Gastrocnemius medialis (tissue), 4 donors: ENCODE measurements around the gene THOC6. TPM values are rescaled to one million over a fixed set of nuclear protein-coding genes. Genes with fewer than 3 reads are reported as not detected.

Experiments
- ATAC-seq, 2 donors: fragments of 150-250 bp; one replicate each; pipeline ENCODE4 v1.9.1; 2016
- DNase-seq, 2 donors: peaks; one replicate each; pipeline ENCODE4 v3.0.0-alpha.2; 2019
- H3K27ac ChIP-seq, 4 donors: fragments of 200-600 bp; sonication (generic); 1 replicate in 1 of 4; 2 replicates in 3 of 4; pipeline ENCODE4 v1.5.1; 2016 to 2018; ENCODE audit warnings: mild to moderate bottlenecking in 2 of 4, moderate library complexity in 1 of 4
- H3K27me3 ChIP-seq, 3 donors: fragments of 200-600 bp; sonication (generic) in 2 of 3; 1 replicate in 1 of 3; 2 replicates in 2 of 3; pipeline versions ENCODE4 v1.5.1 to v1.6.0; 2016 to 2019; ENCODE audit warnings: mild to moderate bottlenecking in 1 of 3, moderate library complexity in 1 of 3
- H3K36me3 ChIP-seq, 2 donors: fragments of 200-600 bp; sonication (generic) in 1 of 2; one replicate each; pipeline ENCODE4 v1.5.1; 2017 to 2018
- H3K4me1 ChIP-seq, 2 donors: fragments of 200-600 bp; sonication (generic) in 1 of 2; one replicate each; pipeline ENCODE4 v1.5.1; 2016 to 2017; ENCODE audit warnings: mild to moderate bottlenecking in 2 of 2
- H3K4me3 ChIP-seq, 4 donors: fragments of 200-600 bp; sonication (generic) in 3 of 4; 1 replicate in 1 of 4; 2 replicates in 3 of 4; pipeline ENCODE4 v1.5.1; 2016 to 2019; ENCODE audit warnings: mild to moderate bottlenecking in 2 of 4
- H3K9me3 ChIP-seq, 3 donors: fragments of 200-600 bp; sonication (generic) in 2 of 3; 1 replicate in 1 of 3; 2 replicates in 2 of 3; pipeline ENCODE4 v1.5.1; 2016 to 2019
- CTCF ChIP-seq, 5 experiments: fragments of 450-650 bp in 3 of 5; fragments of 200-600 bp in 2 of 5; sonication (generic) in 2 of 5; IDR thresholded peaks in 4 of 5; conservative IDR thresholded peaks in 1 of 5; 1 replicate in 4 of 5; 2 replicates in 1 of 5; pipeline ENCODE4 v1.5.1; 2016 to 2019; ENCODE audit warnings: antibody characterized with exemption in 5 of 5, mild to moderate bottlenecking in 3 of 5, moderate library complexity in 3 of 5
- POLR2A ChIP-seq, 2 donors: fragments of 450-650 bp; IDR thresholded peaks; one replicate each; pipeline ENCODE4 v1.6.1; 2017; ENCODE audit warnings: antibody characterized with exemption in 2 of 2, mild to moderate bottlenecking in 2 of 2, moderate library complexity in 2 of 2
- in situ Hi-C, 4 donors: fragments of 200-750 bp; cut with MboI; loops; one replicate each; pipeline versions ENCODE4 v1.15.0 to v1.8.0; 2017; ENCODE audit warnings: low sequenced_read_pairs in 4 of 4
- intact Hi-C: fragments of 100-400 bp; cut with DNase I; formaldehyde crosslinking; loops from one replicate; pipeline ENCODE4 v1.15.1; 2023; ENCODE audit warnings: low total_unique reads
- total RNA-seq, 4 donors: library from RNA; depleted of rRNA; stranded (reverse); fragments of >200 nt; gene quantifications; one replicate each; pipeline versions ENCODE4 v1.1.0 to v1.2.3, GENCODE V29; 2016

THOC6 gene
- total RNA-seq, 4 donors from 2014 or later: 15.0 to 31.1 (median 21.5) TPM

GRCh38 chr16:2976673-2977072 is 47.2 kb upstream of the THOC6 start:
- no peaks in the 10 kb centered on the region for H3K36me3 ChIP-seq
- no peak overlapping the region for H3K27ac ChIP-seq
- in situ Hi-C loops (no loop called here), intact Hi-C loops (no loop called here)
- peaks cover 0 to 6% (median 3%) of the 10 kb centered on the region in 3 donors for H3K27me3 ChIP-seq
- no peak for DNase-seq
- H3K4me1 ChIP-seq: peaks cover 5% of the 10 kb centered on the region in 2 donors
- no peak for TF ChIP-seq CTCF (IDR thresholded peaks at IDR 0.05 in 4 of 5, conservative IDR thresholded peaks at IDR 0.05 in 1 of 5)
- TF ChIP-seq POLR2A (IDR thresholded peaks at IDR 0.05): no peak
- H3K4me3 ChIP-seq: no peak overlapping the region
- H3K9me3 ChIP-seq: no peaks in the 10 kb centered on the region
- no peak for ATAC-seq

GRCh38 chr16:2977440-2977839 is 46.4 kb upstream of the THOC6 start:
- ATAC-seq (no peak), DNase-seq (no peak)
- in situ Hi-C loops (no loop called here), intact Hi-C loops (no loop called here)
- Histone ChIP-seq H3K36me3 (no peaks in the 10 kb centered on the region), H3K27me3 (peaks cover 0 to 6% (median 3%) of the 10 kb centered on the region in 3 donors), H3K4me3 (no peak overlapping the region), H3K4me1 (peaks cover 5% of the 10 kb centered on the region in 2 donors), H3K9me3 (no peaks in the 10 kb centered on the region), H3K27ac (no peak overlapping the region)
- TF ChIP-seq CTCF (IDR thresholded peaks at IDR 0.05 in 4 of 5, conservative IDR thresholded peaks at IDR 0.05 in 1 of 5): no peak
- no peak for TF ChIP-seq POLR2A (IDR thresholded peaks at IDR 0.05)

GRCh38 chr16:2979669-2980226 is 44.1 kb upstream of the THOC6 start:
- Histone ChIP-seq H3K4me3 (peak overlapping the region; percentile 70 to 87 (median 82)), H3K4me1 (peaks cover 9 to 12% of the 10 kb centered on the region in 2 donors), H3K27ac (no peak overlapping the region), H3K9me3 (no peaks in the 10 kb centered on the region), H3K27me3 (peaks cover 0 to 6% (median 3%) of the 10 kb centered on the region in 3 donors), H3K36me3 (no peaks in the 10 kb centered on the region)
- TF ChIP-seq CTCF (IDR thresholded peaks at IDR 0.05 in 4 of 5, conservative IDR thresholded peaks at IDR 0.05 in 1 of 5) (no peak), POLR2A (IDR thresholded peaks at IDR 0.05) (no peak)
- in situ Hi-C loops (no loop called here), intact Hi-C loops (loop anchor here (1.0 kb wide), 2 partner anchors 10 to 227 kb away; partner anchors contain the start of genes PAQR4 and SRRM2)
- DNase-seq (no peak), ATAC-seq (no peak)

- peak; percentile 73 to 88 for TF ChIP-seq POLR2A (IDR thresholded peaks at IDR 0.05)
- no peak for TF ChIP-seq CTCF (IDR thresholded peaks at IDR 0.05 in 4 of 5, conservative IDR thresholded peaks at IDR 0.05 in 1 of 5)
- DNase-seq (peak; percentile 69 to 82), ATAC-seq (peak; percentile 90 to 94)
- H3K9me3 ChIP-seq: no peaks in the 10 kb centered on the region
- H3K36me3 ChIP-seq: no peaks in the 10 kb centered on the region
- peak within 1 kb of the TSS; percentile 70 to 87 (median 82) for H3K4me3 ChIP-seq
- intact Hi-C loops: loop anchor here (1.0 kb wide), 2 partner anchors 11 to 228 kb away; partner anchors contain the start of genes PAQR4 and SRRM2
- peaks cover 0 to 6% (median 3%) of the 10 kb centered on the region in 3 donors for H3K27me3 ChIP-seq
- in situ Hi-C loops: no loop called here
- H3K4me1 ChIP-seq: peaks cover 16 to 20% of the 10 kb centered on the region in 2 donors
- peak within 1 kb of the TSS; percentile 76 to 89 (median 84) for H3K27ac ChIP-seq
These were observed 43.3 kb upstream of the THOC6 start, which contains the start of gene PKMYT1 for GRCh38 chr16:2980227-2981176. TSS of gene PKMYT1 (minus strand) at chr16:2980446. CDS start at chr16:2979657, 789 bp downstream.
